Activated naive CD4-positive, alpha-beta T cell treated with anti-CD3 and anti-CD28 coated beads, Interleukin-2, amount 50 U/mL, for 72 hours (primary cell): Measurements from ENCODE around the gene AEBP1. TPM values are rescaled to one million over a fixed set of nuclear protein-coding genes. Genes with fewer than 3 reads are reported as not detected.

Source experiments
- ATAC-seq, 2 donors: fragments of 150-1000 bp; cut with Tn5 transposase; 2 replicates each; pipeline ENCODE4 v1.10.0; 2021; ENCODE audit warnings: mild to moderate bottlenecking in 2 of 2, moderate library complexity in 2 of 2
- DNase-seq, 2 donors: peaks; one replicate each; pipeline ENCODE4 v3.0.0; 2021 to 2022; ENCODE audit warnings: low spot score in 2 of 2
- H3K27ac Mint-ChIP-seq, 2 donors: one replicate each; pipeline ENCODE4 v1.8.0; 2022; ENCODE audit warnings: mild to moderate bottlenecking in 2 of 2, mixed read lengths in 2 of 2
- H3K36me3 Mint-ChIP-seq, 2 donors: one replicate each; pipeline ENCODE4 v1.8.0; 2022; ENCODE audit warnings: mixed read lengths in 2 of 2
- H3K9me3 Mint-ChIP-seq, 2 donors: one replicate each; pipeline ENCODE4 v1.8.0; 2022; ENCODE audit warnings: mixed read lengths in 2 of 2
- total RNA-seq, 2 donors: library from RNA; stranded (reverse); gene quantifications; one replicate each; pipeline ENCODE4 v1.2.3, GENCODE V29; 2022

AEBP1 gene
- total RNA-seq: 10 to 100 TPM; 14.6 to 26.9 TPM

GRCh38 chr7:44103923-44104859 lies at the start of gene AEBP1:
Gene AEBP1 (plus strand): TSS chr7:44104345. CDS start chr7:44104666, 321 bp downstream.
- Mint-ChIP-seq H3K27ac (peak within 1 kb of the TSS; percentile 19 to 84), H3K36me3 (no peaks in the 10 kb centered on the region), H3K9me3 (no peaks in the 10 kb centered on the region)
- ATAC-seq (peak; percentile 59 to 86), DNase-seq (no peak)

- ATAC-seq (no peak), DNase-seq (peak in 1 of 2 donors; percentile 48)
- Mint-ChIP-seq H3K36me3 (peaks cover 4 to 24% of the 10 kb centered on the region in 2 donors), H3K9me3 (no peaks in the 10 kb centered on the region), H3K27ac (no peak overlapping the region)
Observed at GRCh38 chr7:44056681-44057080, 47.5 kb upstream of the AEBP1 start.

- ATAC-seq (no peak), DNase-seq (peak in 1 of 2 donors; percentile 50)
- no peaks in the 10 kb centered on the region for H3K9me3 Mint-ChIP-seq
- peaks cover 4 to 24% of the 10 kb centered on the region in 2 donors for H3K36me3 Mint-ChIP-seq
- H3K27ac Mint-ChIP-seq: peak overlapping the region in 1 of 2 donors; percentile 55
Observed at GRCh38 chr7:44057181-44057848, 46.8 kb upstream of the AEBP1 start.

GRCh38 chr7:44057849-44058758 lies 46.0 kb upstream of the AEBP1 start:
- ATAC-seq: no peak
- H3K36me3 Mint-ChIP-seq: peaks cover 4 to 19% of the 10 kb centered on the region in 2 donors
- peak overlapping the region; percentile 59 to 65 for H3K27ac Mint-ChIP-seq
- H3K9me3 Mint-ChIP-seq: no peaks in the 10 kb centered on the region
- peak in 1 of 2 donors; percentile 30 for DNase-seq

- H3K9me3 Mint-ChIP-seq: no peaks in the 10 kb centered on the region
- H3K36me3 Mint-ChIP-seq: peaks cover 4 to 19% of the 10 kb centered on the region in 2 donors
- ATAC-seq: no peak
- DNase-seq: no peak
- peak overlapping the region; percentile 59 to 65 for H3K27ac Mint-ChIP-seq
Observed at GRCh38 chr7:44058759-44059218, 45.4 kb upstream of the AEBP1 start.

- DNase-seq (peak in 1 of 2 donors; percentile 44), ATAC-seq (no peak)
- H3K27ac Mint-ChIP-seq: peak overlapping the region in 1 of 2 donors; percentile 87
- H3K9me3 Mint-ChIP-seq: no peaks in the 10 kb centered on the region
- H3K36me3 Mint-ChIP-seq: peaks cover 4 to 18% of the 10 kb centered on the region in 2 donors
Observed at GRCh38 chr7:44059219-44060090, 44.7 kb upstream of the AEBP1 start.

GRCh38 chr7:44060091-44060947 lies 43.8 kb upstream of the AEBP1 start:
- H3K9me3 Mint-ChIP-seq: no peaks in the 10 kb centered on the region
- DNase-seq (peak in 1 of 2 donors; percentile 53), ATAC-seq (no peak)
- peak overlapping the region in 1 of 2 donors; percentile 87 for H3K27ac Mint-ChIP-seq
- H3K36me3 Mint-ChIP-seq: peaks cover 4 to 13% of the 10 kb centered on the region in 2 donors

GRCh38 chr7:44060948-44061644 lies 43.0 kb upstream of the AEBP1 start:
- ATAC-seq (no peak), DNase-seq (peak in 1 of 2 donors; percentile 34)
- H3K9me3 Mint-ChIP-seq: no peaks in the 10 kb centered on the region
- peak overlapping the region in 1 of 2 donors; percentile 25 for H3K27ac Mint-ChIP-seq
- H3K36me3 Mint-ChIP-seq: peaks cover 3 to 13% of the 10 kb centered on the region in 2 donors

- ATAC-seq (no peak), DNase-seq (peak in 1 of 2 donors; percentile 51)
- Mint-ChIP-seq H3K36me3 (peaks cover 0 to 13% of the 10 kb centered on the region in 2 donors), H3K9me3 (no peaks in the 10 kb centered on the region), H3K27ac (peak overlapping the region in 1 of 2 donors; percentile 25)
Observed at GRCh38 chr7:44061645-44062179, 42.4 kb upstream of the AEBP1 start.

GRCh38 chr7:44062180-44062902 lies 41.8 kb upstream of the AEBP1 start:
- no peak overlapping the region for H3K27ac Mint-ChIP-seq
- H3K9me3 Mint-ChIP-seq: no peaks in the 10 kb centered on the region
- H3K36me3 Mint-ChIP-seq: peaks cover 0 to 13% of the 10 kb centered on the region in 2 donors
- ATAC-seq (no peak), DNase-seq (peak in 1 of 2 donors; percentile 55)

- H3K36me3 Mint-ChIP-seq: peaks cover 0 to 13% of the 10 kb centered on the region in 2 donors
- peak overlapping the region in 1 of 2 donors; percentile 48 for H3K27ac Mint-ChIP-seq
- DNase-seq (no peak), ATAC-seq (no peak)
- no peaks in the 10 kb centered on the region for H3K9me3 Mint-ChIP-seq
Observed at GRCh38 chr7:44062903-44063295, 41.2 kb upstream of the AEBP1 start.

- no peak for ATAC-seq
- Mint-ChIP-seq H3K27ac (peak overlapping the region in 1 of 2 donors; percentile 48), H3K9me3 (no peaks in the 10 kb centered on the region), H3K36me3 (peaks cover 0 to 8% of the 10 kb centered on the region in 2 donors)
- peak in 1 of 2 donors; percentile 52 for DNase-seq
Observed at GRCh38 chr7:44063547-44063893, 40.6 kb upstream of the AEBP1 start.
